Measurements from ENCODE around the gene KLHL24.
"Not testable (repeated sequence)": the region's sequence is repeated elsewhere in the genome, so short reads cannot be mapped to it uniquely, and the experiment has no call there.

The KLHL24 gene

GRCh38 chr3:183697610-183698317, 62.3 kb downstream of the KLHL24 start, which contains the start of gene YEATS2:
Gene YEATS2, plus strand, starts transcription at chr3:183697797. Its CDS starts 17,366 bp downstream, at chr3:183715163.
- peak; percentile 64 for DNase-seq

- peak; percentile 16 for DNase-seq
Measured at GRCh38 chr3:183698318-183698751, 62.9 kb downstream of the KLHL24 start.

- peak; percentile 14 for DNase-seq
Measured at GRCh38 chr3:183698756-183699155, 63.3 kb downstream of the KLHL24 start.

- DNase-seq: no peak
Measured at GRCh38 chr3:183699238-183699947, 64.0 kb downstream of the KLHL24 start.

GRCh38 chr3:183701744-183702143, 66.3 kb downstream of the KLHL24 start:
- DNase-seq: no peak

GRCh38 chr3:183703892-183704291, 68.5 kb downstream of the KLHL24 start:
- DNase-seq: not testable (repeated sequence)

- no peak for DNase-seq
Measured at GRCh38 chr3:183710231-183710630, 74.8 kb downstream of the KLHL24 start.

- DNase-seq: no peak
Measured at GRCh38 chr3:183711516-183711915, 76.1 kb downstream of the KLHL24 start.

GRCh38 chr3:183714622-183715021, 79.2 kb downstream of the KLHL24 start:
- no peak for DNase-seq

- no peak for DNase-seq
Measured at GRCh38 chr3:183718012-183718411, 82.6 kb downstream of the KLHL24 start.

- no peak for DNase-seq
Measured at GRCh38 chr3:183725387-183725786, 90.0 kb downstream of the KLHL24 start.

GRCh38 chr3:183728204-183728603, 92.8 kb downstream of the KLHL24 start:
- DNase-seq: no peak

GRCh38 chr3:183730361-183730760, 94.9 kb downstream of the KLHL24 start:
- no peak for DNase-seq

GRCh38 chr3:183731611-183732010, 96.2 kb downstream of the KLHL24 start:
- no peak for DNase-seq

- no peak for DNase-seq
Measured at GRCh38 chr3:183733553-183733952, 98.1 kb downstream of the KLHL24 start.
